IPS-NIHi7 (cell line): Measurements from ENCODE around the gene MGAT1.
"Not testable (repeated sequence)": the region's sequence is repeated elsewhere in the genome, so short reads cannot be mapped to it uniquely, and the experiment has no call there.

Source experiments
- DNase-seq: peaks from one replicate; pipeline ENCODE4 v3.0.0; 2012; ENCODE audit warnings: mixed read lengths; ENCODE audit errors: extremely low spot score

MGAT1 gene

DNA sequence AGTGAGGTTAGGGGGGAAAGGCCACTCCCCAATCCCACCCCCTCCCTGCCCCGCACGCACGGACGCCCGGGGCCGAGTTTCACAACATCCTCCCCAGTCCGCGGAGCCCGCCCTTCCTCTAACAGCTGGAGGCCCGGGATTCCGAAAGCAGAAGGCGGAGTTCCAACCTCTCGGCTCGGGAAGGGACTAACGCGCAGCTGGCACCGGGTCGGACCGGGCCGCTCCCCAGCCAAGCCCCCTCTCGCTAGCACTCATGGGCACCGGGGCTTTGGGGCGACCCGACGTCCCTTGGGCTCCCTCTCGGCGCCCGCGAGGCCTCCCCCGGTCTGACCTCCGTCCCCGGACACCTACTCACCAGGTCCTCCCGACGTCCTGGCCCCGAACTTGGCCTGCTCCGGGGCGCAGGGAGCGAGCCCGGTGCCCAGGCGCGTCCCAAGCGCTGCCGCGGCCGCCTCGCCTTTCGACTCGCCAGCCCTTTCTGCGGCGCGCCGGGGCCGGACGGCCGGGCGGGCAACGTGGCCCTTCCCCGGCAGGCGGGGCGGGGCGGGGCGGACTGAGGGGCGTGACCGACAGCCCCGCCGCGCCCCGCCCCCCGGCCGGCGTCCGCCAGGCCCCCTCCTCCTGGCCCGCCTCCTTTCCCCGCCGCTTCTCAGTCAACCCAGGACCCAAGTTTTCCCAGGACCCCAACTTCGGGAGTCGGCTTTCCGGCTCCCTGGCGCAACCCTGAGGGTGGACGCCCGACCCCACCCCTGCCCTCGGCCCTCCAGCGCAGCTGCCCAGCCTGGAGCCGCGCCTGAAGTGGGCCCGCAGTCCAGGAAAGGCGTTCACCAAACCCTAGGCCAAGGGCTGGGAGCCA is at the start of gene MGAT1:
Gene MGAT1, minus strand, starts transcription at position 482 of the 856 bp plus-strand sequence. CDS start 9,835 bp downstream, outside the sequence.
- peak; percentile 93 for DNase-seq

DNA sequence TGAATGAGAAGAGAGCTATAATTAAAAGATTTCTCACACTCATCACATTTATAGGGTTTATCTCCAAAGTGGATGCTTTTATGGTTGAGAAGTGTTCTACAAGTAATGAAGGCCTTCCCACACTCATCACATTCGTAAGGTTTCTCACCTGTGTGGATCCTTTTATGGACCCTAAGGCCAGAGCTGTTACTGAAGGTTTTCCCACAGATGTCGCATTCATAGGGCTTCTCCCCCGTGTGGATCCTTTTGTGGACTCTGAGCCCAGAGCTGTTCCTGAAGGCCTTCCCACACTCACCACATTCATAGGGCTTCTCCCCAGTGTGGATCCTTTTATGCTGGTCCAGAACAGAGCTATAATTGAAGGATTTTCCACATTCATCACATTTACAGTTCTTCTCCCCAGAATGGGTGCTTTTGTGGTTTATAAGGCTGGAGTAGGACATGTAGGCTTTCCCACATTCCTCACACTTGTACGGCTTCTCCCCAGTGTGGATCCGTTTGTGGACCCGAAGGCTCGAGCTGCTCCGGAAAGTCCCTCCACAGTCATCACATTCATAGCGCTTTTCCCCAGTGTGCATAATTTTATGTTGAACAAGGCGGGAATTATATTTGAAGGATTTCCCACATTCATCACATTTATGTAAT is 48.0 kb upstream of the MGAT1 start:
- no peak for DNase-seq

DNA sequence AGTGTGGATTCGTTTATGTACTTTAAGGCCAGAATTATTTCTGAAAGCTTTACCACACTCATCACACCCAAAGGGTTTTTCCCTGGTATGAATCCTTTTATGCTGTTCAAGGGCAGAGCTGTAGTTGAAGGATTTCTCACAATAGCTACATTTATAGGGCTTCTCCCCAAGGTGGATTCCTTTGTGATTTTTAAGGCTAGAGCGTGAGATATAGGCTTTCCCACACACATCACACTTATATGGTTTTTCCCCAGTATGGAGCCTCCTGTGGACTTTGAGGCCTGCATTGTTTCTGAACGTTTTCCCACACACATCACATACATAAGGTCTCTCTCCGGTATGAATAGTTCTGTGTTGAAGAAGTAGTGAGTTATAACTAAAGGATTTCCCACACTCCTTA is 47.2 kb upstream of the MGAT1 start:
- no peak for DNase-seq

DNA sequence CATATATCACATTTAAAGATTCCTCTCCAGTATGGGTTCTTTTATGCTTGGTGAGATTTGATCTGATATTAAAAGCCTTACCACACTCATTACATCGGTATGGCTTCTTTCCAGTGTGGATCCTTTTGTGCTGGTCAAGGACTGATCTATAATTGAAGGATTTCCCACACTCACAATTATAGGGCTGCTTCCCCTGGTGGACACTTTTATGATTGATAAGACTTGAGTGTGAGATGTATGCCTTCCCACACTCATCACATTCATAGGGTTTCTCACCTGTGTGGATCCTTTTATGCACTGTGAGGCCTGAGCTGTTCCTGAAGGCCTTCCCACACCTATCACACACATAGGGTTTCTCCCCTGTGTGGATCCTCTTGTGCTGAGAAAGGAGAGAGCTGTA is 46.3 kb upstream of the MGAT1 start:
- no peak for DNase-seq

DNA sequence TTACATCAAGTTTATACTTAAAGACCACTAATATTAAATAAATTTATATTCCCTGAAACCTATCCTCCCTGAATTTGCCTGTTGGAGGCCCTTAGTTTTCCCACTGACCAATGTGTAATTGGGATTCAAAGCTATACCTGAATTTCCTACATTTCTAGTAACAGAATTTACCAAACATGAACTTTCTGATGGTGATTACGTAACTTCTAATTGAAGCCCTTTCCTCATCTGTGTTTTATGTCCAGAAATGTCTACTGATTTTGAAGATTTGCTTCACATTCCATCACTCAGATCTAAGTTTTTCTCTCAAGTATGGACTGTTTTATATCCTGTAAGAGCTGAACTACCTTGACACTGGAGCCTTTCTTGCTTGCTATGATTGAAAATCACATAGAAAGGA is 45.7 kb upstream of the MGAT1 start:
- DNase-seq: no peak

- no peak for DNase-seq
Observed at GRCh38 chr5:180847026-180847425, 44.4 kb upstream of the MGAT1 start.

DNA sequence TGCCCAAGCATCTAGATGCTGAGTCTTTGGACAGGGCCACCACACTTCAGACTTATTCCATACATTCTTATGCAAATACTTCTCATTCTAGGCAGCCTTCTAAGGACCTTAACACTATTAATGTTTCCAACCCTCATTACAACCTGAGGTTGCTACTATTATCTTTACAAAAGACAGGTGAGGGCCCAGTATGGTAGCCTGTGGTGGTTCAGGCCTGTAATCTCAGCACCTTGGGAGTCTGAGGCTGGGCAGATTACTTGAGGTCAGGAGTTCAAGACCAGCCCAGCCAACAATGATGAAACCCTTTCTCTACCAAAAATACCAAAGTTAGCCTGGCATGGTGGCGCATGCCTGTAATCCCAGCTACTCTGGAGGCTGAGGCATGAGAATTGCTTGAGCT is 42.3 kb upstream of the MGAT1 start:
- no peak for DNase-seq

GRCh38 chr5:180844432-180844831 is 41.8 kb upstream of the MGAT1 start:
- DNase-seq: peak; percentile 25

DNA sequence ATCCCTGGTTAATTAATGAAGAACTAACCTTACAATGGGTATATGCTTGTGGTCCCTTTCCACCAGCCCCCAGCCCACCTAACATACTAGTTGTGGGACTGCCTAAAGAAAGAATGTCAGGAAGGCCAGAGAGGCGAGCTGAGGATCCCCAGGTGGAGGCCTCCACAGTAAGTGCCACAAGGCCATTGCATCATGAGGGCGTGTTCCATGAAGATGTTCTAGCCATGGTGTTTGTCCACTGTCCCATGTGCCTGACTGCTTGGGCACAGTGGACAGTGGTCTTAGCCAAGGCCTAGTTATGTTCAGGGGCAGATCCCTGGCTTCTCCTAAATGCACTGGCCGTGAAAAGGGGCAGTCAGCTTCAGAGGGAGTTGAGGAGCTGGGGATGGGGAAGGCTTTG is 37.3 kb upstream of the MGAT1 start:
- no peak for DNase-seq

DNA sequence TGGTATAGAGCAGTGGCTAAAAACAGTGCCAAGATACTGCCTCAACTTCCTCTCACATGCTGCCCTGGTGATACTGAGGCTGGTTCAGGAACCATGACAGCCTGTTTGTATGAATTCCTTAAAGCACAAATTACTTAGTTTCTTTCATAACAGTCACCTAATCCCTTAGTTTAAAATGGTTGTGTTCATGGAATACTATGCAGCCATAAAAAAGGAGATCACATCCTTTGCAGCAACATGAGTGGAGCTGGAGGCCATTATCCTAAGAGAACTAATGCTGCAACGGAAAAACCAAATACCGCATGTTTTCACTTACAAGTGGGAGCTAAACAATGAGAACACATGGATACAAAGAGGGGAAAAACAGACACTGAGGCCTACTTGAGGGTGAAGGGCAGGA is 36.6 kb upstream of the MGAT1 start:
- DNase-seq: no peak

- DNase-seq: no peak
Observed at GRCh38 chr5:180837478-180837877, 34.9 kb upstream of the MGAT1 start.

GRCh38 chr5:180832638-180833068 is 30.0 kb upstream of the MGAT1 start:
- DNase-seq: no peak

- peak; percentile 84 for DNase-seq
Observed at GRCh38 chr5:180831139-180832093, 28.8 kb upstream of the MGAT1 start.

GRCh38 chr5:180830253-180831138 is 27.9 kb upstream of the MGAT1 start:
- peak; percentile 66 for DNase-seq

DNA sequence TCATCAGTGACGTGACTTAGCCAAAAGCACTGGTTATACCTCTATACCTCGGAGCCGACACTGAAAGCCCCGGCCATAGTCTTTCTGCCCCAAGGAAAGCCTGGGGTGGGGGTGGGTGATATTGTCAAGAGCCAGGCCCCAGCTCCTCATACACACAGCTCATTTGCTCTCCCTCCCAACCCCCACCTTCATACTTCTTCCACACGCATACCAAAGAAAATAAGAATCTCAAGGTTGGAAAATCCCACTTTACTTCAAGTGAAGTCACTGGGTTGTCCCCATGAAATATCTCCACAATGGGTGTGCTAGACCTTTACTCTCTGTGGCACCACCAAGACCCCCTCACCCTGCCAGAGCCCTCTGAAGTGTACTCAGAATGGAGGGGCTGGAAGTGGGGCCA is 27.1 kb upstream of the MGAT1 start:
- DNase-seq: no peak

GRCh38 chr5:180828756-180829531 is 26.3 kb upstream of the MGAT1 start:
- not testable (repeated sequence) for DNase-seq

DNA sequence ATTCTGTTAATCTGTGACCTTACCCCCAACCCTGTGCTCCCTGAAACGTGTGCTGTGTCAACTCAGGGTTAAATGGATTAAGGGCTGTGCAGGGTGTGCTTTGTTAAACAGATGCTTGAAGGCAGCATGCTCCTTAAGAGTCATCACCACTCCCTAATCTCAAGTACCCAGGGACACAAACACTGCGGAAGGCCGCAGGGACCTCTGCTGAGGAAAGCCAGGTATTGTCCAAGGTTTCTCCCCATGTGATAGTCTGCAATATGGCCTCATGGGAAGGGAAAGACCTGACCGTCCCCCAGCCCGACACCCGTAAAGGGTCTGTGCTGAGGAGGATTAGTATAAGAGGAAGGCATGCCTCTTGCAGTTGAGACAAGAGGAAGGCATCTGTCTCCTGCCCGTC is 24.8 kb upstream of the MGAT1 start:
- not testable (repeated sequence) for DNase-seq

GRCh38 chr5:180825768-180826525 is 23.3 kb upstream of the MGAT1 start:
- DNase-seq: no peak
